LNCaP clone FGC (cell line): ENCODE data around the gene BCAR1.
"Not testable (repeated sequence)": the region's sequence is repeated elsewhere in the genome, so short reads cannot be mapped to it uniquely, and the experiment has no call there.

Experiments used
- DNase-seq: peaks from one replicate; pipeline ENCODE4 v3.0.0-alpha.2; 2011; ENCODE audit warnings: low read depth
- H3K4me3 ChIP-seq: 2 replicates; pipeline ENCODE4 v1.5.1; 2011; ENCODE audit warnings: mild to moderate bottlenecking, low read depth, low read length, control low read depth
- TF ChIP-seq, protein P1 (sequence below): IDR thresholded peaks from 2 replicates; pipeline ENCODE4 v1.5.1; 2012; ENCODE audit warnings: mild to moderate bottlenecking; ENCODE audit not compliant: control insufficient read depth, insufficient read depth; ENCODE audit errors: extremely low read depth

Gene BCAR1

DNA sequence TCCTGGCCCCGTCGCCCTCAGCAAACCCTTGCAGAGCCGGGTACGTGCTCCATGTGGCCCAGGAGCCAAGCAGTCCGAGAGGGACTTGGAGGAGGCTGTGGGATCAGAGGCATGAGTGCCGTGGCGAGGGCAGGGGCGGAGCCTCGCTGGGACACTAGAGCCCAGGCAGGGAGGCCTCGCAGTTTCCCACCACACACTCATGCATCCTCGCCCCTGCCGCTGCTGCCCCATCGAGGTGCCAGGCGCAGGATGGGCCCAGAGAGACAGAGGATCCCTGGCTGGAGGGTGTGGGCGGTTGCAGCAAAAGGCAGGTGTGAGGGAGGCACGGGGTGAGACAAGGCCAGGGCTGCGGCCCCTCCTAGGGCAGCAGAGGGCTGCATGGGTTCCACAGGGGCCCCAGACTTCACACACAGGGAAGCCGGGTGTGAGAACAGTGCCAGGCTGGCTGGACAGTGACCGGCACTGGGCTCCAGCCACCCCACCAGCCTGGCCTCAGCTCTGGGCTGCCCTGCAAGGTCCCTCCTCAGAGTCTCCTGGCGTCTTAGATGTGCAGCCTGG is 7.7 kb downstream of the BCAR1 start:
- no peak for DNase-seq
- TF ChIP-seq, protein P1, sequence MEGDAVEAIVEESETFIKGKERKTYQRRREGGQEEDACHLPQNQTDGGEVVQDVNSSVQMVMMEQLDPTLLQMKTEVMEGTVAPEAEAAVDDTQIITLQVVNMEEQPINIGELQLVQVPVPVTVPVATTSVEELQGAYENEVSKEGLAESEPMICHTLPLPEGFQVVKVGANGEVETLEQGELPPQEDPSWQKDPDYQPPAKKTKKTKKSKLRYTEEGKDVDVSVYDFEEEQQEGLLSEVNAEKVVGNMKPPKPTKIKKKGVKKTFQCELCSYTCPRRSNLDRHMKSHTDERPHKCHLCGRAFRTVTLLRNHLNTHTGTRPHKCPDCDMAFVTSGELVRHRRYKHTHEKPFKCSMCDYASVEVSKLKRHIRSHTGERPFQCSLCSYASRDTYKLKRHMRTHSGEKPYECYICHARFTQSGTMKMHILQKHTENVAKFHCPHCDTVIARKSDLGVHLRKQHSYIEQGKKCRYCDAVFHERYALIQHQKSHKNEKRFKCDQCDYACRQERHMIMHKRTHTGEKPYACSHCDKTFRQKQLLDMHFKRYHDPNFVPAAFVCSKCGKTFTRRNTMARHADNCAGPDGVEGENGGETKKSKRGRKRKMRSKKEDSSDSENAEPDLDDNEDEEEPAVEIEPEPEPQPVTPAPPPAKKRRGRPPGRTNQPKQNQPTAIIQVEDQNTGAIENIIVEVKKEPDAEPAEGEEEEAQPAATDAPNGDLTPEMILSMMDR: no peak
- H3K4me3 ChIP-seq: no peak overlapping the region

DNA sequence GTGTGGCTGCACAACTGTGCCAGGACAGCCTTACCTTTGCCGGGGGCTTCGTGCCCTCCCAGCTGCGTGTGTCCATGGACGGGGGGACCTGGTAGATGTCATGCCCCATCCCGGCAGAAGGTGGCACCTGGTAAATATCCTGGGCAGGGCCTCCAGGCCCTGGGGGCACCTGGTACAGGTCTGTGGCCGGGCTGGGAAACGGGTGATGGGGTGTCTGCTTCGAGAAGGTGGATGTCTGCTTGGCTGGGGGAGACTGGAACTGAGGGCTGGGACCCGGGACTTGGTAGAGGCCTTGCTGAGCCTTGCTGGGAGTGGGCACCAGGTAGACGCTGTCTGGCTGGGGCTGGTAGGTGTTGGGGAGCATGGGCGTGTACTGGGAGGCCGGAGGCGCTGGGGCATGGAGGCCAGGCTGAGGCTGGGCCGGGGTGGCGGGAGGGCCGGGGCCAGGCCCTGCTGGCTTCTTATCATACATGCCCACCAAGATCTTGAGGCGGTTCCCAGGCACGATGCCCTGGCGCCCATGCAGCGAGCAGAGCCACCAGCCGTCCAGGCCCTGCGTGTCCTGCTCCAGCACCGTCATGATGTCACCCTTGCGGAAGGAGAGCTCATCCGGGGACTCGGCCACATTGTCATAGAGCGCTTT is 8.9 kb downstream of the BCAR1 start:
- H3K4me3 ChIP-seq, DNase-seq: not testable (repeated sequence)

DNA sequence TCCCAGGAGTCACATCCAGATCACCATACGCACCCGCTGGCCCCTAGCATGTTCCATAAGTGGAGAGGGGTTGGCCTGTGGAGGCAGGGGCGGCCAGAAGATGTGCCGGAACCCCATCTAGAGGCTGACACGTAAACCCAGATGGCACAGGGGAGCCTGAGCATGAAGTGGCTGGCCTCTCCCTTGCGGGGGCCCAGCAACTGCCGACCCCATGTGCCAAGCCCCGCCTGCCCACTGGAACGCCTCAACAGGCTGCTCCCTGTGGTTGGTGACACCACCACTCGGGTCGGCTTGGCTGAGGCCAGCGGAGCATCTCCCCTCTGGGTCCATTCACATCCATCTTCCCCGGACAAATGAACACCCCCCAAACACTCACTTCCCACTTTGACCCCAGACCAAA is 9.5 kb downstream of the BCAR1 start:
- TF ChIP-seq, protein P1: no peak
- DNase-seq: no peak

DNA sequence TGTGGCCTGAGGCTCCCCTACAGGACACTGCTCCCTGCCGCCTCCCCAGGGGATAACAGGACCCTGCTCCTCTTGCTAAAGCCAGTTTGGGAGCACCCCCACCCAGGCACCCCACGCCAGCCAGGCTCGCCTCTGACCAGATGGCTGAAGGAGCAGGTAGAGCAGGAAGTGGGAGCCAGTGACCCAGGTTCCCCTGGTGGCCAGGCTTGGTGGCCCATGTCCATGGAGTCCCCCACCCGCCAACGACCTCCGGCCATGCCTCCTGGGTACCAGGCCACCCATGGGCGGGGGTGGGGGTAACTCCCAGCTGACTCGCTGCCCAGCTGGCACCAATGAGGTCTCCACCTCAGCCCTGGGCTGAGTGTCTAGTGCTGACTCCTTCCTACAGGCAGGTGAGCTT is 10.0 kb downstream of the BCAR1 start:
- TF ChIP-seq, protein P1: no peak

More for the DNA sequence above, 9.5 kb downstream of the BCAR1 start:
- H3K4me3 ChIP-seq: no peak overlapping the region

DNA sequence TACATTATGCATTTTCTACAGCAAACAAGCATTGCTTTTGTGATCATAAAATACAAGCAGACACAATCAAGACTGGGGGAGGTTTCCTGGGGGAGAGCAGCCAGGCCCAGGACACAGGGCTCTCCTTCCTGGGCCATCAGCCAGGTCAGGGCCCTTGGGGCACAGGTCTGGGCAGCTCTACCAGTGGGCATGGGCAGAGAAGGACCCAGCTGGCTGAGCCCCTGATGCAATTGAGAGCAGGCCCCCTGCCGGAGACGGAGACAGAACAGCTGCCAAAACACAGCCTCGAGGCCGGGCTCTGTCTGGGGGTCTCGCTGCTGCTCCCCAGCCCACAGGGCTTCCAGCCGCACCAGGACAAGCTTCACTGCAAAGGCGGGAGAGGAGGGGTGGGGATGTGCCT is 10.8 kb downstream of the BCAR1 start:
- H3K4me3 ChIP-seq, DNase-seq: not testable (repeated sequence)

More for the DNA sequence above, 10.0 kb downstream of the BCAR1 start:
- no peak overlapping the region for H3K4me3 ChIP-seq
- no peak for DNase-seq

DNA sequence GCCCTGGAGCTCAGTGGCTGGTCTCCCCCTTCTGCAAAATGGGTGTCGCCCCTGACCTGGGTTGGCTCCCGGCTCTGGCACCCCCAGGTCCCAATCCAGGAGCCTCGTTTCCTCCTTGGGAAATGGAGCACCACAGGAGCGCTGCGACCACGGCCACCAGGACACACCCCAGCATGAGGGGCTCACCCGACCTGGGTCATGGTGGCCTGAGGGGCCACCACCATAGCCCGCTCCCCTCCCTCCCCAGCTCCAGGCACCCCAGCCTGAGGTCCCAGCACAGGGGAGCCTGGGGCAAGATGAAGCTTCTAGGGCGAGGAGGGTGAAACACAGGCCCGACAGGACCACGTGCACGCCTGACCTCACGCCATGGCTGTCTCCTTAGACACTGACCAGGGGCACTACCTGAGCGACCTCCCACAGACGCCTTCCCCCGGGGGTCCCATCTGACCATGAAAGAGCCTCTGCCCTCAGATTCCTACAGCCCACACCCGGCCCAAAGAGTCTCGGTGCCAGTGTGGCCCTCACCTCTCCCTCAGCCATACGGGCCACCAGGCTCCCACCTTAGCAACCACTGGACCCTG is 11.8 kb downstream of the BCAR1 start:
- no peak for DNase-seq
- no peak overlapping the region for H3K4me3 ChIP-seq
- TF ChIP-seq, protein P1: no peak

DNA sequence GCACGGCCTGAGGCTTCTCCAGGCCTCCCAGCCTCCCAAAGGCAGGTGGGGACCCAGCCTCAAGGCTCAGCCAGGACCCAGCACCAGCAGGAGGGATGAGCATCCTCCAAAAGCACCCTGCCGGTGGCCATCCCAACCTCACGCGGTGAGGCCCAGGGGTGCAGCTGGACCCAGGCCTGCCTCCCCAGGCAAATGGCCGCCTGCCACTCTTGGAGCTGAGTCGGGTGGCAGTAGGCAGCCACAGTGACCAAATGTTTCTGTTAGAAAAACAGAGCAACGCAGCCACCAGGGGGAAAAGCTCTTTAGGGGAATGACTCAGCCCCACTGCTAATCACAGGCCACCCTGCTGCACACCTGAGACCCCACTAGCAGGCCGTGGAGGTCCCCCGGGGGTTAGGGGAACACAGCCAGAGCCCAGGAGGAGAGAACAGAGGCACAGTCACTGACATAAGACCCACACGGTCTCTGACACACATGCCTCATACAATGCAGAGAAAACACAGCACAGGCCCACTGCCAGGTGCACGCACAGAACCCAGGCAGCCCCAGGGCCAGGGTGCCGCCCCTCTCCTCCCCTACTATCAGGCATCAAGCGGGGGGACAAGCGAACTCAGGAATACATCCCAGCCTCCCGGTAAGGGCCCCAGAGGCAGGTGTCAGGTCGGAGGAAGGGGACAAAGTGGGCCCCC is 12.4 kb downstream of the BCAR1 start:
- no peak for DNase-seq
- TF ChIP-seq, protein P1: no peak
- no peak overlapping the region for H3K4me3 ChIP-seq
